ENCODE measurements around the gene ARL3. TPM values are rescaled to one million over a fixed set of nuclear protein-coding genes. Genes with fewer than 3 reads are reported as not detected.

The ARL3 gene
- total and polyA plus RNA-seq, 2 experiments from 2014 or later = 8.5 to 22.6 TPM

DNA sequence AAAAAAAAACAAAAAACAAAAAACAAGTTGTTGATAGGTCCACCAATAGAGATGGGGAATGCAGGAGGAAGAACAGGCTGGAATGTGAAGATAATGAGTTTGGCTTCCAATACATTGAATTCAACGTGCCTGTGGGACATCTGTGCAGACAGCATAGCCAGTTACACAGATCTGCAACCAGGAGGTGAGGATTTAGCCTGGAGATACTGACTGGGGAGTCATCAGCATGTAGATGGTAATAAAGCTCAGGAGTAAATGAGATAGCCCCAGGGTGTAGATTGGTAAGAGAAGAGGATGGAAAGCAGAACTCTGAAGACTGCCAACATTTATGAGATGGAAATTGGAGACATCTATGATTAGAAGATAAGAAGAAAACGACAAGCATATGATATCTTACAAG lies 74.7 kb downstream of the ARL3 start (continued):
- TF ChIP-seq, protein P1, sequence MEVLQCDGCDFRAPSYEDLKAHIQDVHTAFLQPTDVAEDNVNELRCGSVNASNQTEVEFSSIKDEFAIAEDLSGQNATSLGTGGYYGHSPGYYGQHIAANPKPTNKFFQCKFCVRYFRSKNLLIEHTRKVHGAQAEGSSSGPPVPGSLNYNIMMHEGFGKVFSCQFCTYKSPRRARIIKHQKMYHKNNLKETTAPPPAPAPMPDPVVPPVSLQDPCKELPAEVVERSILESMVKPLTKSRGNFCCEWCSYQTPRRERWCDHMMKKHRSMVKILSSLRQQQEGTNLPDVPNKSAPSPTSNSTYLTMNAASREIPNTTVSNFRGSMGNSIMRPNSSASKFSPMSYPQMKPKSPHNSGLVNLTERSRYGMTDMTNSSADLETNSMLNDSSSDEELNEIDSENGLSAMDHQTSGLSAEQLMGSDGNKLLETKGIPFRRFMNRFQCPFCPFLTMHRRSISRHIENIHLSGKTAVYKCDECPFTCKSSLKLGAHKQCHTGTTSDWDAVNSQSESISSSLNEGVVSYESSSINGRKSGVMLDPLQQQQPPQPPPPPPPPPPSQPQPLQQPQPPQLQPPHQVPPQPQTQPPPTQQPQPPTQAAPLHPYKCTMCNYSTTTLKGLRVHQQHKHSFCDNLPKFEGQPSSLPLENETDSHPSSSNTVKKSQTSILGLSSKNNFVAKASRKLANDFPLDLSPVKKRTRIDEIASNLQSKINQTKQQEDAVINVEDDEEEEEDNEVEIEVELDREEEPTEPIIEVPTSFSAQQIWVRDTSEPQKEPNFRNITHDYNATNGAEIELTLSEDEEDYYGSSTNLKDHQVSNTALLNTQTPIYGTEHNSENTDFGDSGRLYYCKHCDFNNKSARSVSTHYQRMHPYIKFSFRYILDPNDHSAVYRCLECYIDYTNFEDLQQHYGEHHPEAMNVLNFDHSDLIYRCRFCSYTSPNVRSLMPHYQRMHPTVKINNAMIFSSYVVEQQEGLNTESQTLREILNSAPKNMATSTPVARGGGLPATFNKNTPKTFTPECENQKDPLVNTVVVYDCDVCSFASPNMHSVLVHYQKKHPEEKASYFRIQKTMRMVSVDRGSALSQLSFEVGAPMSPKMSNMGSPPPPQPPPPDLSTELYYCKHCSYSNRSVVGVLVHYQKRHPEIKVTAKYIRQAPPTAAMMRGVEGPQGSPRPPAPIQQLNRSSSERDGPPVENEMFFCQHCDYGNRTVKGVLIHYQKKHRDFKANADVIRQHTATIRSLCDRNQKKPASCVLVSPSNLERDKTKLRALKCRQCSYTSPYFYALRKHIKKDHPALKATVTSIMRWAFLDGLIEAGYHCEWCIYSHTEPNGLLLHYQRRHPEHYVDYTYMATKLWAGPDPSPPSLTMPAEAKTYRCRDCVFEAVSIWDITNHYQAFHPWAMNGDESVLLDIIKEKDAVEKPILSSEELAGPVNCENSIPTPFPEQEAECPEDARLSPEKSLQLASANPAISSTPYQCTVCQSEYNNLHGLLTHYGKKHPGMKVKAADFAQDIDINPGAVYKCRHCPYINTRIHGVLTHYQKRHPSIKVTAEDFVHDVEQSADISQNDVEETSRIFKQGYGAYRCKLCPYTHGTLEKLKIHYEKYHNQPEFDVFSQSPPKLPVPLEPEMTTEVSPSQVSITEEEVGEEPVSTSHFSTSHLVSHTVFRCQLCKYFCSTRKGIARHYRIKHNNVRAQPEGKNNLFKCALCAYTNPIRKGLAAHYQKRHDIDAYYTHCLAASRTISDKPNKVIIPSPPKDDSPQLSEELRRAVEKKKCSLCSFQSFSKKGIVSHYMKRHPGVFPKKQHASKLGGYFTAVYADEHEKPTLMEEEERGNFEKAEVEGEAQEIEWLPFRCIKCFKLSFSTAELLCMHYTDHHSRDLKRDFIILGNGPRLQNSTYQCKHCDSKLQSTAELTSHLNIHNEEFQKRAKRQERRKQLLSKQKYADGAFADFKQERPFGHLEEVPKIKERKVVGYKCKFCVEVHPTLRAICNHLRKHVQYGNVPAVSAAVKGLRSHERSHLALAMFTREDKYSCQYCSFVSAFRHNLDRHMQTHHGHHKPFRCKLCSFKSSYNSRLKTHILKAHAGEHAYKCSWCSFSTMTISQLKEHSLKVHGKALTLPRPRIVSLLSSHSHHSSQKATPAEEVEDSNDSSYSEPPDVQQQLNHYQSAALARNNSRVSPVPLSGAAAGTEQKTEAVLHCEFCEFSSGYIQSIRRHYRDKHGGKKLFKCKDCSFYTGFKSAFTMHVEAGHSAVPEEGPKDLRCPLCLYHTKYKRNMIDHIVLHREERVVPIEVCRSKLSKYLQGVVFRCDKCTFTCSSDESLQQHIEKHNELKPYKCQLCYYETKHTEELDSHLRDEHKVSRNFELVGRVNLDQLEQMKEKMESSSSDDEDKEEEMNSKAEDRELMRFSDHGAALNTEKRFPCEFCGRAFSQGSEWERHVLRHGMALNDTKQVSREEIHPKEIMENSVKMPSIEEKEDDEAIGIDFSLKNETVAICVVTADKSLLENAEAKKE (CRISPR knock-in tag; IDR thresholded peaks at IDR 0.05) = no peak
- TF ChIP-seq POLR2AphosphoS5 (IDR thresholded peaks at IDR 0.05; ENCODE audit: low read depth) (no peak), ZNF114 (CRISPR knock-in tag; IDR thresholded peaks at IDR 0.05) (no peak), EZH2 (IDR thresholded peaks at IDR 0.05; ENCODE audit: low read depth, unreplicated experiment) (no peak)
- TF ChIP-seq, protein P2, sequence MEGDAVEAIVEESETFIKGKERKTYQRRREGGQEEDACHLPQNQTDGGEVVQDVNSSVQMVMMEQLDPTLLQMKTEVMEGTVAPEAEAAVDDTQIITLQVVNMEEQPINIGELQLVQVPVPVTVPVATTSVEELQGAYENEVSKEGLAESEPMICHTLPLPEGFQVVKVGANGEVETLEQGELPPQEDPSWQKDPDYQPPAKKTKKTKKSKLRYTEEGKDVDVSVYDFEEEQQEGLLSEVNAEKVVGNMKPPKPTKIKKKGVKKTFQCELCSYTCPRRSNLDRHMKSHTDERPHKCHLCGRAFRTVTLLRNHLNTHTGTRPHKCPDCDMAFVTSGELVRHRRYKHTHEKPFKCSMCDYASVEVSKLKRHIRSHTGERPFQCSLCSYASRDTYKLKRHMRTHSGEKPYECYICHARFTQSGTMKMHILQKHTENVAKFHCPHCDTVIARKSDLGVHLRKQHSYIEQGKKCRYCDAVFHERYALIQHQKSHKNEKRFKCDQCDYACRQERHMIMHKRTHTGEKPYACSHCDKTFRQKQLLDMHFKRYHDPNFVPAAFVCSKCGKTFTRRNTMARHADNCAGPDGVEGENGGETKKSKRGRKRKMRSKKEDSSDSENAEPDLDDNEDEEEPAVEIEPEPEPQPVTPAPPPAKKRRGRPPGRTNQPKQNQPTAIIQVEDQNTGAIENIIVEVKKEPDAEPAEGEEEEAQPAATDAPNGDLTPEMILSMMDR (conservative IDR thresholded peaks at IDR 0.05; ENCODE audit: low read depth in 2 of 2) = no peak
- TF ChIP-seq, protein P3, sequence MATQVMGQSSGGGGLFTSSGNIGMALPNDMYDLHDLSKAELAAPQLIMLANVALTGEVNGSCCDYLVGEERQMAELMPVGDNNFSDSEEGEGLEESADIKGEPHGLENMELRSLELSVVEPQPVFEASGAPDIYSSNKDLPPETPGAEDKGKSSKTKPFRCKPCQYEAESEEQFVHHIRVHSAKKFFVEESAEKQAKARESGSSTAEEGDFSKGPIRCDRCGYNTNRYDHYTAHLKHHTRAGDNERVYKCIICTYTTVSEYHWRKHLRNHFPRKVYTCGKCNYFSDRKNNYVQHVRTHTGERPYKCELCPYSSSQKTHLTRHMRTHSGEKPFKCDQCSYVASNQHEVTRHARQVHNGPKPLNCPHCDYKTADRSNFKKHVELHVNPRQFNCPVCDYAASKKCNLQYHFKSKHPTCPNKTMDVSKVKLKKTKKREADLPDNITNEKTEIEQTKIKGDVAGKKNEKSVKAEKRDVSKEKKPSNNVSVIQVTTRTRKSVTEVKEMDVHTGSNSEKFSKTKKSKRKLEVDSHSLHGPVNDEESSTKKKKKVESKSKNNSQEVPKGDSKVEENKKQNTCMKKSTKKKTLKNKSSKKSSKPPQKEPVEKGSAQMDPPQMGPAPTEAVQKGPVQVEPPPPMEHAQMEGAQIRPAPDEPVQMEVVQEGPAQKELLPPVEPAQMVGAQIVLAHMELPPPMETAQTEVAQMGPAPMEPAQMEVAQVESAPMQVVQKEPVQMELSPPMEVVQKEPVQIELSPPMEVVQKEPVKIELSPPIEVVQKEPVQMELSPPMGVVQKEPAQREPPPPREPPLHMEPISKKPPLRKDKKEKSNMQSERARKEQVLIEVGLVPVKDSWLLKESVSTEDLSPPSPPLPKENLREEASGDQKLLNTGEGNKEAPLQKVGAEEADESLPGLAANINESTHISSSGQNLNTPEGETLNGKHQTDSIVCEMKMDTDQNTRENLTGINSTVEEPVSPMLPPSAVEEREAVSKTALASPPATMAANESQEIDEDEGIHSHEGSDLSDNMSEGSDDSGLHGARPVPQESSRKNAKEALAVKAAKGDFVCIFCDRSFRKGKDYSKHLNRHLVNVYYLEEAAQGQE (IDR thresholded peaks at IDR 0.05; ENCODE audit: unreplicated experiment) = no peak
